SIG-M5 treated with dmso at 0.1 percent for 504 hours (cell line): Measurements from ENCODE around the gene SAA1.
"Not testable (repeated sequence)": the region's sequence is repeated elsewhere in the genome, so short reads cannot be mapped to it uniquely, and the experiment has no call there.

Experiments used
- DNase-seq: peaks from one replicate; lab custom pipeline; 2025; ENCODE audit not compliant: unreplicated experiment; lab: John Stamatoyannopoulos, UW

SAA1 gene

DNA sequence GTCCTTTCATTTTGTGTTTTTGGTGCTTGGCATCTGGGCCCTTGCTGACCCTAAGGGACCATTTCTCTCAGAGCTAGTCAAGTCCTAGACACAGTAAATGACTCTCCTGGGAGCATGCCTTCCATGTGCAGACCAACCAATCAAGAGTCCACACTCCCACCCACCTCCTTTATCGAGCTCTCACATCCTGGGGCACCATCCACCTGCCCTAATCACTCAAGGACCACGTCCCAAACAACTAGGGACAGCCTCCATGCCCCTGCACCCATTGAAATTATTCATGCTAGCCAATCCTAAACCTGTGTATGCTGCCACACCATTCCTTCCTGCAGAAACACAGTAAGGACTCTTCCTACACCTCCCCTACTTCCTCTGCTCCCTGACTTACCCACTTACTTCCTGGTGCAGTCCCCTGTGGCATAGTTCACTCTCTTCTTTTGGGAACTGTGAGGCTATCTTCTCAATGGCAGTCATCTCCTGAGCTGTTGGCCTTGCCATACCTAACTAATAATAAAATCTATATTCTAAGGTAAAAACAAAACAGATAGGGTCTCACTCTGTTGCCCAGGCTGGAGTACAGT, 11.2 kb upstream of the SAA1 start:
- DNase-seq = no peak

DNA sequence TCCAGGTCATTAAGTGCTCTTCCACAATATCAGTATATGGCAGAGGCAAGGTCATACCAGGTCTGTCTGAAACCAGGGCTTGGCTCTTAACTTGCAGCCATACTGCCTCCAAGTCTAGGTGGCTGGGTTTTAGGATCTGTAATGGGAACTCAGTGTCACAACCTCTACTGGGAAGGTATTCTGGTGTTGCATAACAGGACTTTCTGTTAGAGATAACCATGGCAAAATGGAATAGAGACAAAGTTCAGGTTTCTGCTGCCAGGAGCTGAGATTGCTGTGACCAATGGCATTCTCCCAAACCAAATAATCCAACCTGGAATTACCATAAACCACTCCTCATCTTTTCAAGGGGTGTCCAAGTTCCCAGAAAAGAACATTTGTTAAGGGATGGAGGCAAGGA, 6.8 kb upstream of the SAA1 start:
- DNase-seq = no peak

DNA sequence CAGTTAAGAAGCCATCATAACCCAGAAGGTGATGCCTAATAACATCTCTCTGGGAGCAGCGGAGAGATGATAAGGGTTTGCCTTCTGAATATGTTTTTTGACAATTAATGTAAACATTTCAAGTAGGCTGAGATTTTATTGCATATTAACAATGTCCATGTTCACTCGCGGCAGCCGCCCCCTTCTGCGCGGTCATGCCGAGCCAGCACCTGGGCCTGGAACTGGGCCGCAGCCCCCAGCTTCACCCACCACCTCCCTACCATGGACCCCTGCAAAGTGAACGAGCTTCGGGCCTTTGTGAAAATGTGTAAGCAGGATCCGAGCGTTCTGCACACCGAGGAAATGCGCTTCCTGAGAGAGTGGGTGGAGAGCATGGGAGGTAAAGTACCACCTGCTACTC, 4.3 kb upstream of the SAA1 start:
- no peak for DNase-seq

DNA sequence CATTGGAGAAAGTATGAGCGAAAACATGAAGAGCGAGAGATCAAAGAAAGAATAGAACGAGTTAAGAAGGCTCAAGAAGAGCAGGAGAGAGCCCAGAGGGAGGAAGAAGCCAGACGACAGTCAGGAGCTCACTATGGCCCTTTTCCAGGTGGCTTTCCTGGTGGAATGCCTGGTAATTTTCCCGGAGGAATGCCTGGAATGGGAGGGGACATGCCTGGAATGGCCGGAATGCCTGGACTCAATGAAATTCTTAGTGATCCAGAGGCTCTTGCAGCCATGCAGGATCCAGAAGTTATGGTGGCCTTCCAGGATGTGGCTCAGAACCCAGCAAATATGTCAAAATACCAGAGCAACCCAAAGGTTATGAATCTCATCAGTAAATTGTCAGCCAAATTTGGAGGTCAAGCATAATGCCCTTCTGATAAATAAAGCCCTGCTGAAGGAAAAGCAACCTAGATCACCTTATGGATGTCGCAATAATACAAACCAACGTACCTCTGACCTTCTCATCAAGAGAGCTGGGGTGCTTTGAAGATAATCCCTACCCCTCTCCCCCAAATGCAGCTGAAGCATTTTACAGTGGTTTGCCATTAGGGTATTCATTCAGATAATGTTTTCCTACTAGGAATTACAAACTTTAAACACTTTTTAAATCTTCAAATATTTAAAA, 3.2 kb upstream of the SAA1 start:
- not testable (repeated sequence) for DNase-seq

DNA sequence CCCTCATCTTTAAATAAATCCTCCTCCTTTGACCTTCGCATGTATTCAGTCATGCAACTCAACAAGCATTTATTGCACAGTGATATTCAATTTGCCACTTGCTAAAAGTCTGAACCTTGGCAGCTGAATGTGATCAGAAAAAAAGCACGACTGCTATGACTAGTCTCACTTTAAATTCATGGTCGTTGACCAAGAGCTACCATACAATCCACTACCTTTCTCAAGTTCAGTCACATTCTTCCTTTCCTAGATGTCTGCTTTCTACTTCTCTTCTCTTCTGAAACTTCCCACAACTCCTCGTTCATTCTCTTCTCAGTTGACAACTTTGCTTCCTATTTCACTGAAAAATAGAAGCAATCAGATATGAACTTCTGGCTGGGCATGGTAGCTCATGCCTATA, 2.0 kb upstream of the SAA1 start:
- DNase-seq = no peak

DNA sequence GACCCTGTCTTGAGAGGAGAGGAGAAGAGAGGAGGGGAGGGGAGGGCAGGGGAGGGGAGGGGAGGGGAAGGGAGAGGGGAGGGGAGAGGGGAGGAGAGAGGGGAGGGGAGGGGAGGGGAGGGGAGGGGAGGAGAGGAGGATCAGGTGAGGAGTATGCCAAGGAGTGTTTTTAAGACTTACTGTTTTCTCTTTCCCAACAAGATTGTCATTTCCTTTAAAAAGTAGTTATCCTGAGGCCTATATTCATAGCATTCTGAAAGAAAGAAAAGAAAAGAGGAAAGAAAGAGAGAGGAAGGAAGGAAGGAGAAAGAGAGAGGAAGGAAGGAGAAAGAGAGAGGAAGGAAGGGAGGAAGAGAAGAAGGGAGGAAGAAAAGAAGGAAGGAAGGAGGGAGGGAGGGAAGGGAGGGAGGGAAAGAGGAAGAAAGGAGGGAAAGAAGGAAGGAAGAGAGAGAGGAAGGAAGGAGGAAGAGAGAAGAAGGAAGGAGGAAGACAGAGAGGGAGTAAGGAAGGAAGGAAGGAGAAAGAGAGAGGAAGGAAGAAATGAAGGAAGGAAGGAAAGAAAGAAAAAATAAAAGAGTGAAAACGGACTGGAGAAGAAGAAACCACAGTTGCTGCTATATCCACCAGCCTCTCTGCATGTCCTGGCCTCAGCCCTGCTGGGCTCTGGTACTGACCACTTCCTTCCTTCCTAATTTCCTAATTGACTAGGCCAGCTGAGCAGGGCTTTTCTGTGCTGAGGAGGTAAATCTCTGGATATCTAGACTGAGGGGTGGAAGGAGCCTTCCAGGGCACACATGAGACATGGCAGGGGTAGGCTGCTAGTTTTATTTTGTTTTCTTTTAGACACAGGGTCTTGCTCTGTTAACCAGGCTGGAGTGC, 1.1 kb upstream of the SAA1 start:
- DNase-seq = no peak

DNA sequence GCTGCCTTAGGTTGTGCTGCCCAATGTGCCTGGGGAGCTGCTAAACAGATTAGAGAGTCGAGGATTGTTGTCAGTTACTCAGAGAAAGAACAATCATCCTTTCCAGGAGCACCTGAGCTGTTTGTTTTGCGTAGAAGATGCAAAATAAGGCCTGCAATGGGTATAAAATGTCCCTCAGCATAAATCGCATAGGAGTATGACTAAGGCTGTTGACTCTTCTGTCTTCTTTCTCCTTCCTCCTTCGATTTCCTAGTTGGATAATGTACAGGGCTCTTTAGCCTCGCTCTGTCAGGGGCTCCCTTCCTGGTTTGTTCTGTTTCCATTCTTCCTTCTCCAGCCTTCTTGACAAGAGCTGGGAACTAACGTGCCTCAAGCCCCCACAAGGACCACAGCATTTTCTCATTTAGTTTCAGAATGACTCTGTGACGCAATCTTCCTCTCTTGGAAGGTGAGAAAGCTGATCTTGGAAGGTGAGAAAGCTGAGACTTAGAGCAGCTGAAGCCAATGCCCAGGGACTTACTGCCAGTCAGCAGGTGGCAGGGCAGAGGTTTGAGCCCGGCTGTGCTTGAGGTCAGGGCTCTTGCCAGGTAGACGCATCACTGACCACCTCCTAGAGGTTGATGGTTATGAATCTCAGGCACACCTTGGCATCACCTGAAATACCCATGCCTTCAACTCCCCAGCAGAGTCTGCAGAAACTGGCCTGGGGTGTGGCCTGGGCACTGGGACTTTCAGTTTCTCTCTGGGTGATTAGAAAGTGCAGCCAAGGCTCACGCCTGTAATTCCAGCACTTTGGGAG, 1.5 kb downstream of the SAA1 start:
- not testable (repeated sequence) for DNase-seq

DNA sequence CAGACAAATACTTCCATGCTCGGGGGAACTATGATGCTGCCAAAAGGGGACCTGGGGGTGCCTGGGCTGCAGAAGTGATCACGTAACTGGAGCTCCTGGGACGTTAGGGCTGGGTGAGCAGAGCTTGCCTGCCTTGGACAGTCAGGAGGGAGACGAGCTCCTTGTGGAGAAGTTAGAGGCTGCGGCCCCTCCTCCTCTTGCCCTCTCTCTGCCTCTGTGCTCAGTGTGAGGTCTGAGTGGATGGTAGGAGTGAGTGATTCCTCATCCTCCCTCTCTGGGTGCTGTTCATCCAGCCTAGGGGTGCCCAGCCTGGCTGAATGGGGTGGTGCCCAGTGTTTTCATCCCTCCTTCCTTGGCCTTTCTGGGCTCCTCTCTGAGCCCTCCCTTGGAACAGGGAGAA, 3.2 kb downstream of the SAA1 start:
- not testable (repeated sequence) for DNase-seq

DNA sequence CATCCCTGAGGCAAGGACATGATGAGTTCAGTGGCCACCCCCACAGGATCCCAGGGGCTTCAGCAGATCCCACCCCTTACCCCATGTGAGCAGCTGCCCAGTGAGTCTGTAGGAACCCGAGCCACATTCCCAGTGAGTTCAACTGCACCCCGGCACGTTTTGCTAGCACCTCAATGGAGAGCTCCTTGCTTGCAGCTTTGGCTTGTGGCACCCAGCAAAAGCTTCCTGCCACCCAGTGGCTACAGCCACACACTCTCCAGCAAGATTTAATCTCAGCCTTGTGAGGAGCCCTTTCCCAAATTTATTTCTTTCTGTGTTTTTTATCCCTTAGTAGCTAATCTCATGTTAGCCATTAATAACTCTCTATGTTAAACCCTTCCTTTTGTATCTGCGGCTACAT, 4.0 kb downstream of the SAA1 start:
- DNase-seq = no peak

DNA sequence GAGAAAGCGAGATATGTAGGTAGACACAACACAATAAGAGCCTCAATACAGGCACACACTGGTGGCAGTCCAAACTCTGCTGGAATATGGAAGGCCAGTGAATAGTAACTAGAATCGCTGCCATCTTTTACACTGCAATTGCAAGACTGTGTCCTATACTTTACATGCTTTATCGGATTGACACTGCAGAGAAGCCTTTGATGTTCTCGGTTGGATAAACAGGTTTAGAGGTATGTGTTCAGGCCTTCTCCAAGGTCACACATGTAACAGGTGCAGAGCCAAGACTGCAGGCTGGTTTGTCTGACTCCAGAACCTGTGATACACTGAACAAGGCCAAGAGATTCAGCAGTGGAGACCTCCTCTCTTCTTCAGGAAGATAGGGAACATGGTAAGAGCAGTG, 5.1 kb downstream of the SAA1 start:
- no peak for DNase-seq

DNA sequence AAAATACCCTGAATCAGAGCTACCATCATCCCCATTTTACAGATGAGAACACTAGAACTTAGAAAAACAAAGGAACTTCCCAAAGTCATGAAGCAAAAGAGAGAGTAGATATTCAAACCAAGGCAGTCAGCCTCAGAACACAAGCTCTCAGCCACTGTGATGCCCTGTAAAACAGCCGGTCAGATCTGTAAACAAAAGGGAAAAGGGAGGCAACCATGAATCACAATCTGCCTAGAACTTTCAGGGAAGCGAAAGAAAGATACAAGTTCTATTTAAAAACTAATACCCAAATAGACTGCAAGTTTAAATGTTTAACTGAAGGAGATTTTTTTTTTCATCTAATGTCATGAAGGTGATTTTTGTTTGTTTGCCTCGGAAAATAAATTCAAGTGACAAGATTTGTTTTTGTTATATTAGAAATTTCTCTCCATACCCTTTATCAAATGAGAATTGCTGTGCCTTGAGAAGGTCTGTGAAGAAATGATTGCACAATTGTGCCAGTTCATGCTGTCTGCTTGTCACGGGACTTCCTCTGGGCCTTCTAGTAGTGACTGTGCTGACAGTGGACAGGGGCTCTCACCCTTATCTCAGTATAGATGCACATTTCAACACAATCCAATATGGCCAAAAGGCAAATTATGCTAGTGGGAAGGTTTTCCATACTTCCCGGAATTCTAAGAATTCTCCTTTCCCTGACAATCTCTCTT, 11.7 kb downstream of the SAA1 start:
- DNase-seq = peak; percentile 87

DNA sequence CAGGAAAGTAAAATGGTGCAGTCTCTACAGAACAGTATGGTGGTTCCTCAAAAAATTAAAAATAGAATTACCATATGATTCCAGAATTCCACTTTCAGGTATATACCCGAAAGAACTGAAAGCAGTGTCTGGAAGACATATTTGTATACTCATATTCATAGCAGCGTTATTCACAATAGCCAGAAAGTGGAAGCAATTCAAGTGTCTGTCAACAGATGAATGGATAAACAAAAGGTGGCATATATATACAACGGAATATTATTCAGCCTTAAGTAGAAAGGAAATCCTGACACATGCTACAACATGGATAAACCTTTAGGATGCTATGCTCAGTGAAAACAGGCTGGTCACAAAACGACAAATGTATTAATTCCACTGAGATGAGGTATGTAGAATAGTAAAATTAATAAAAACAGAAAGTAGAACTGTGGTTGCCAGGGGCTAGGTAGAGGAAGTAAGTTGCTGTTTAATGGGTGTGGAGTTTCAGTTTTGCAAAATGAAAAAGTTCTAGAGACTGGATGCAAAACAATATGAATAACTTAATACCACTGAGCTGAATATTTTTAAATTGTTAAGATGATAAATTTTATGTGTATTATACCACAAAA, 14.5 kb downstream of the SAA1 start:
- DNase-seq = no peak

DNA sequence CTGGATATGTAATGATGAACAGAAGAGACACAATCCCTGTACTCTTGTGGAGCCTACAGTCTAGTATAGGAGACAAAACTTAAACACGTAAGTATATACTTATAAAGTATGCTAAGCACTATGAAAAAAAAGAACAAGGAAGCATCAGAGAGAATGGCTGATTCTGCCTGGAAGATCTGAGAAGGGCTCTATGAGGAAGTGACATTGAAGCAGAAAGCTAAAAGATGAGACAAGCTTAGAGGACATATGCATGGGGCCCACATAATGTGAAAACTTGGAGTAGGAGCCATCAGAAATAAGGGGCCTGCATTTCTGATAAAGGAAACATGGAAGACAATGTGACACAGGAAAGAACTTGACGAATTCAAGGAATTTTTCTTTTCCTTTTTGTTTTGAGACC, 16.6 kb downstream of the SAA1 start:
- DNase-seq = no peak

DNA sequence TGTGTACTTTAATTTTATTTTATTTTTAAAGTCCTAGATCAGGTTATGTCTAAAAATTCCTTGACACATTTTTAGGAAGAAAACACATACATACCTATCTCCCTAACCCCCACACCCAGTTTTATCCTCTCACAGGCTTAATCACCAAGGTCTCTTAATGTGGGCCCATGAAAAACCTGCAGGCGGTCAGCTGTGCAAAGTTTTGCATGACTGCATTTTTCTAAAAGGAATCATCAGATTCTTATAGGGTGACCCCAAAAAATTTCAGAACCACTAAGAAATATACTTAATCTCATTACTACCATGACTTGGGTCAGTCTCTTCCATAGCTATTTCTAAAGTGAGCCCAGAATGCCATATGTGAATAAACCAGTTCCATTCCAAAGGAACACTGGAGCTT, 19.8 kb downstream of the SAA1 start:
- DNase-seq = no peak

DNA sequence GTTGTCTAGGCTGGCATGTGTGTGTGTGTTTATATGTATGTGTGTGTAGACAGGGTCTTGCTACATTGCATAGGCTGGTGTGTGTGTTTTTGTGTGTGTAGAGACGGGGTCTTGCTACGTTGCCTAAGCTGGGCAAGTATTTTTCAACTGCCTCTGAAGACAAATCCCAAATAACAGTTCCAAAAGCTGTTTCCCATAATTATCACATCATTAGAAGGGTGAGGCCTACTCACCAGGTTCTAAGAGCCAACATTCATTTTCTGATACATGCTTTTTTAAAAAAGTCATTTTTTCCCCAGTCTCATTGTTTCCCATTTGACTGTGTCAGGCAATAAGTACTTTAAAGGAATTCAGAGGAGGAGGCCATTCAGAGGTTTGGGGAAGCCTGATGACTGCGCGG, 22.8 kb downstream of the SAA1 start:
- no peak for DNase-seq

DNA sequence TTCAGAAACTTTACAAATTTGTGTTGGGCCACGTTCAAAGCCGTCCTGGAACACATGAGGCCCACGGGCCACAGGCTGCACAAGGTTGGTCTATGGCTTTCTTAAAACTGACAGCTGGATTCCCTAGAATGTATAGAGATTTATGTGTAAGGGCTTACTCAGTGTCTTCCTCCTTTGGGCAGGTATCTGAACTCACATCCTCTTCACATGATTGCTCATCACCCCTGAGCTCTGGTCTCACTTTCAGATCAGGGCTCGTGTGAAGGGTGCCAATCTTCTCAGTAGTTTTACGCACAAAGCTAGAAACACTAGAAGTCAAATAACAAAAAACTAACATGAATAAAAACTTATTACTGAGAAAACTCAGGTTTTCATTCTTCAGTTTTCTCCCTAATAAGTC, 28.8 kb downstream of the SAA1 start:
- DNase-seq = no peak

DNA sequence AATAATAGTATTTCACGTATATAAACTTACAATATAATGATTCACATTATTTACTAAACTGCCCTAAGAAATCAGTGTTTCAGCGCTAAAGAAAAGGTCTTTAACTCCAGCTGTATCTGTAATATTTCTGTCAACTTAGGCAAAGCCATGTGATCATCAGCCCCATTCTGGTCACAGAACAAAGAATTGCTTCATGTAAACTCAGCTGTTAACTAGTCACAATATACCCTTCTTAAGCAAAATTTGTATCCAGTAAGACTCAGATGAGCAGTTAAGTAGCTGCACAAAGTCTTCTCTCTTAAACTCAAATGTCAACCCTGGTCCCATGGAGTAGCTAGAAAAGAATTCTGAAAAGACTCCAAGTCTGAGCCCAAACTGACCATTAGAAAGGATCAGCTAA, 29.3 kb downstream of the SAA1 start:
- DNase-seq = no peak

DNA sequence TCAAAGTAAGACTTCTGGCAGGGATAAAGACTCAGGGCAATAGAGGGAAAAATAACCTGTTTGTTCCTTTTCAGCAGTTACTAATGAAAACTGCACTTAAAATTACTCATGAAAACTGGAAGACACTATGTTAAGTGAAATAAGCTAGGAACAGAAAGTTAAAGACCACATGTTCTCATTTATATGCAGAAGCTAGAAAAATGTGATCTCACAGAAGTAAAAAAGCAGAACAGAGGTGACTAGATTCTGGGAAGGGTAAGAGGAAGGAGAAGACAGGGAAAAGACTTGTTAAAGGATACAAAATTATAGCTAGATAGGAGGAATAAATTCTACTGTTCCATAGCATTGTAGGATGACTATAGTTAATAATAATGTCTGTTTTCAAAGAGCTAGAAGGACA, 33.7 kb downstream of the SAA1 start:
- DNase-seq = no peak

DNA sequence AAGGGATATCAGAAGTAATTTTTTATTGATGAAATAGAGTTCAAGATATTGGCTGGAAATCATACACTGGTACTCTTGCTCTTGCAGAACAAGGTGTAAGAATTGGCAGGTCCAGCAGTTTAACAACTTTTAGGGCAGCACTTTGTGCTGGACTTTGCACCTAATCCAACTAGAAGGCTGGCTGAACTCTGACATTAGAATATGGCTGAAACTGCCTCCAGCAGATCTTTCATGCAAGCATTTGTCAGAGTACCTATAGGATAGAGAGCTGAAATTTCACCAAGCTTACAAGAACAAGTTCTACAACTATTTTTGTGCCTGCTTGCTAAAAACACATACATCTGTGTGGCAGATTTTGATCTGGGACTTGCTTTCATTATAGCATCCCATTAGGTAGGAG, 38.7 kb downstream of the SAA1 start:
- DNase-seq = no peak

DNA sequence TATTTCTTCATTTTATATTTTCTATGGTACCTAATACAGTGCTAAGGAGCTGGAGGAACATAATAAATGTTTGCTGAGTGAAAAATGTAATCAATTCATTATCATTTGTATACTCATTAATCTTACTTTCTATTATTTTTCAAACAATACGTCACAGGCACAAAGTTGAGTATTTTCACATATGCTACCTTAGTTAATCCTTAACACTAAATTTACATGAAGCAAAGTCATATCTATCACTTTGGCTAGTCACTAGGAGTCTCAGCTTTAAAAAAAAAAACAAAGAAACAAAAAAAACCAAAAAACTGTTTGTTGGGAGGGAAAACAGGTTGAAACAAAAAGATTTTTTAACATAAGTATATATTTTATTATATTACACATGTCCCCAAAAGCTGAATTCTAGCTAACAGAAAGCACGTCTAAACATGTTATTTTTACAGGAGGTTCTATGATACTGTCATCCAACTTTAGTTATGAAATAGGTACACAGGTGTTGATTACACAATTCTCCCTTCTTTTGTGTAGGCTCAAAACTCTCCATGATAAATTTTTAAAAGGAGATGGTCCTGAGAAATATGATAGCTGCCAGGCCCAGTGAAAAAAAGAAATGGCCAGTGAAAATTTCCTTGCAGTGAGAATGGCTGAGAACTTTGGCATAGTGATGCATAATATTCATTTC, 41.5 kb downstream of the SAA1 start:
- no peak for DNase-seq
